ENCODE results near the gene CCDC12.

Gene CCDC12

DNA sequence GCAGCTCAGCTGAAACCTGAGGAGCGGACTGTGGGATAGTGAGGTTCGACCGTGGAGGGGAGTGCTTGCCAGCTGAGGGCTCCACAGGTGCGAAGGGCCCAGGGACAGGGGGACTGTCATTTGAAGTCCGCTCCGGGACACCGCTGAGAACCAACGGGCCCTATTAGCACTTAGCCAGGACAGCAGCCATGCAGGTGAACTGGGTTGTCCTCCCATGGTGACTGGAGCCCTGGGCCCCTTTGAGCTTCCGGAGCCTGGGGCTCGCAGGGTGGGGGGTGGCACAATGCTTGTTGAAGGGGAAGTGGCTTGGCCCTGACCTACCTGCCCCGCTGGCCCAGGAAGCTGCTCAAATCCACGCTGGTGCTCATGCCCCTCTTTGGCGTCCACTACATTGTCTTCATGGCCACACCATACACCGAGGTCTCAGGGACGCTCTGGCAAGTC, 74.3 kb downstream of the CCDC12 start:
- no peak for DNase-seq

DNA sequence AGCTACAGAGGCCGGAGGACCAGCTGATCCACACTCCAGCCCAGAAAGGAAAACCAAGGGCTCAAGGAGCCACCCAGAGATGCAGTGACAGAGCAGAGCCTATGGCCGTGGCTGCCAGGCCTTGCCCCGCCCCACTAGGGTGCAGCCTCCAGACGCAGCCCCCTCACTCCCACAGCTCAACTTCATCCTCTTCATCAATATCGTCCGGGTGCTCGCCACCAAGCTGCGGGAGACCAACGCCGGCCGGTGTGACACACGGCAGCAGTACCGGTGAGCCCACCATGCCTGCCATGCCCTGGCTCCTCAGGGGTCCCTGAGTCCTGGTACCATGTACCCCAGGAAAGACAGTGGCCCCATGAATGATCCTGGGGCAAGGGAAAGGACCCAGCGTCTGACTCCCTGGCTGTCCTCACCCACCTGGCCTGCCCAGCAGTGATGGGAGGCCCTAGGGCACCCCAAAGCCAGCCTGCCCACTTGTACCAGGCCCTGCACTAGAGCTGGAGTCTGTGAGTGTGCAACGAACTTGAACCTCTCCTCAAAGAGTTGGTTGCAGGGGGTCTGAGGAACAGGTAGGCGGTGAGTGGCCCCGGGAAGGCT, 74.9 kb downstream of the CCDC12 start:
- no peak for DNase-seq

GRCh38 chr3:46901061-46901460, 75.5 kb downstream of the CCDC12 start:
- DNase-seq, result no peak

- DNase-seq, result no peak
Observed at GRCh38 chr3:46900356-46900755, 76.2 kb downstream of the CCDC12 start.

GRCh38 chr3:46900007-46900292, 76.6 kb downstream of the CCDC12 start:
- DNase-seq, result no peak

DNA sequence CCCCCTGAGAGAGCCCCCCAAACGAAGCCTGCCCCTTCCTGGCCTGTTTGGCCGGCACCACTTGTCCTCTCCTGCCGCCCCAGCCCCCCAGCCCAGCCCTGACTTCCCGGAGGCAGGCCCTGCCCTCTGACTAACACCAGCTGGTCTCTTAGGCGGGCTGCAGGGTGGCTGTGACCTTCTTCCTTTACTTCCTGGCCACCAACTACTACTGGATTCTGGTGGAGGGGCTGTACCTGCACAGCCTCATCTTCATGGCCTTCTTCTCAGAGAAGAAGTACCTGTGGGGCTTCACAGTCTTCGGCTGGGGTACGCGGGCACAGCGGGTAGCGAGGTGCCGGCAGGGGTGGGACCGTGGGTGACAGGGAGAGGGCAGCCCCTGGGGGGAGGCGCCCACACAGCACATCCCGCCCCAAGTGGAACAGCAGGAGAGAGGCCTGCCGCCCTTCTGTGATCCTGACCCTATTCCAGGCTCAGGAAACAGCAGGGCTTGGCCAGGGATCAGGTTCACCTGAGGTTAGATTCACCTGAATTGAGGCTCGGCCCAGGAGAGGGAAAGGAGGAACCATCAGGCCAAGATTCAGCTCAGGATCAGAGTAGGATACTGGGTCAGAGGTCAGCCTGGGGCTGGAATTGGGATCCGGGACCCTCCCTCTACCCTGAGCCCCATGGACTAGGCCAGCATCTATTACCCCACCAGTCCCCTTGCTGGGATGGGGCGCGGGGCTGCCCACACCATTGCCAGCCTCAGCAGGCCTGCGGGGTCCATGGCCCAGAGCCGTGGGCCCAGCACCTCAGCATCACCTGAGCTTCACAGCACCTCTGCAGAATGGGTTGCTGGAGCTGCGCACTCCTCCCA, 77.2 kb downstream of the CCDC12 start:
- no peak for DNase-seq

DNA sequence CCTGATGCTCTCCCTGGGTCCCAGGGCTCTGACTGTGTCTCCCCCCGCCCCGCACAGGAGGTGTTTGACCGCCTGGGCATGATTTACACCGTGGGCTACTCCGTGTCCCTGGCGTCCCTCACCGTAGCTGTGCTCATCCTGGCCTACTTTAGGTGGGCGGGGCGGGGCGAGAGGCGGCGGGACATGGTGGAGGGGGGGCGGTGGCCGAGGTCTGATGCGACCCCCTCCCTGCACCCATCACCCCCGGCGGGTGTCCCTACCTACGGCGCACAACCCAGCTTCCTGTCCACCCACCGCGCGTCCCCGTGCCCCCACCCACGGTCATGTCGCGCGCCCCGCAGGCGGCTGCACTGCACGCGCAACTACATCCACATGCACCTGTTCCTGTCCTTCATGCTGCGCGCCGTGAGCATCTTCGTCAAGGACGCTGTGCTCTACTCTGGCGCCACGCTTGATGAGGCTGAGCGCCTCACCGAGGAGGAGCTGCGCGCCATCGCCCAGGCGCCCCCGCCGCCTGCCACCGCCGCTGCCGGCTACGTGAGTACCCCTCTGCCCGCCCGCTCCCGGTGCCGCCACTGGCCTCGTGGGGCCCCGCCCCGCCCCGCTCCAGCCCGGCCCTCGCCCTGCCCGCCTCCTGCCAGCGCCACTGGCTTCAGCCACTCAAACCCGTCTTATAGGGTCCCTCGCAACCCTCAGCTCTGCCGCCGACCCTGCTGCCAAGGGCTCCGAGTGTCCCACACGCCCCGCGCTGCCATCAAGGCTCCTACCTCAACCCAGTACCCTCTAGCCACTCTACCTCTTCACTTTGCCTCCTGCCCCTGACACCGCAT, 78.0 kb downstream of the CCDC12 start:
- DNase-seq, result no peak

DNA sequence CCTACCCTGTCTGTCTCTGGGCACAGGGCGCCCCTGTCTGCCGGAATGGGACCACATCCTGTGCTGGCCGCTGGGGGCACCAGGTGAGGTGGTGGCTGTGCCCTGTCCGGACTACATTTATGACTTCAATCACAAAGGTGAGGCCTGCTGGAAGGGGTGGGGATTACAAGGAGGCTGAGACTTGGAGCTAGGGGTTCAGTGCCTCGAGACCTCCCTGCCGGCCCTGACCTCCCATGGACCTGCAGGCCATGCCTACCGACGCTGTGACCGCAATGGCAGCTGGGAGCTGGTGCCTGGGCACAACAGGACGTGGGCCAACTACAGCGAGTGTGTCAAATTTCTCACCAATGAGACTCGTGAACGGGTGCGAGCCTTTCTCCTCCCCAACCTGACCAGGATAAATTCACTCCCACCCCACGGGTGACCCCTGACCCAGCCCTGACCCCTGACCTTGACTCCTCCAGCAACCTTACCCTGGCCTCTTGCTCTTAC, 78.7 kb downstream of the CCDC12 start:
- no peak for DNase-seq

- no peak for DNase-seq
Observed at GRCh38 chr3:46897031-46897430, 79.5 kb downstream of the CCDC12 start.

- DNase-seq, result no peak
Observed at GRCh38 chr3:46896386-46896785, 80.2 kb downstream of the CCDC12 start.

DNA sequence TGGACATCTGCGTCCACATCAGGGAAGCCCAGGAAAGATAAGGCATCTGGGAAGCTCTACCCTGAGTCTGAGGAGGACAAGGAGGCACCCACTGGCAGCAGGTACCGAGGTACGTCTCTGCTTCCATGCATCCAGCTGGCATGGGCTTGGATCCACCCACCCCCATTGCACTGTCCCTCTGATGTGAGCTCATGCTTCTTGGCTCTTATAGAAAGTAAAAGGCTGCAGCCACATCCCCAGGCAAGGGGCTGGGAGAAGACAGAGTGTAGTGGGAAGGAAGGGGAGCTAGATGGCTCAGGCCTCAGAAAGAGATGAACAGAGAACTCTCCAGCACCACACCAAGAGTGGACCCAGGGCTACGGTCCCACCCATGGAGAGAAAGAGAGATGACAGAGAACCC, 80.8 kb downstream of the CCDC12 start:
- no peak for DNase-seq

GRCh38 chr3:46895204-46895660, 81.3 kb downstream of the CCDC12 start:
- peak; percentile 46 for DNase-seq

- no peak for DNase-seq
Observed at GRCh38 chr3:46894256-46894655, 82.3 kb downstream of the CCDC12 start.

GRCh38 chr3:46893763-46894162, 82.8 kb downstream of the CCDC12 start:
- DNase-seq, result no peak

GRCh38 chr3:46893146-46893748, 83.3 kb downstream of the CCDC12 start:
- DNase-seq, result no peak

GRCh38 chr3:46892285-46893145, 84.0 kb downstream of the CCDC12 start:
- peak; percentile 8 for DNase-seq

DNA sequence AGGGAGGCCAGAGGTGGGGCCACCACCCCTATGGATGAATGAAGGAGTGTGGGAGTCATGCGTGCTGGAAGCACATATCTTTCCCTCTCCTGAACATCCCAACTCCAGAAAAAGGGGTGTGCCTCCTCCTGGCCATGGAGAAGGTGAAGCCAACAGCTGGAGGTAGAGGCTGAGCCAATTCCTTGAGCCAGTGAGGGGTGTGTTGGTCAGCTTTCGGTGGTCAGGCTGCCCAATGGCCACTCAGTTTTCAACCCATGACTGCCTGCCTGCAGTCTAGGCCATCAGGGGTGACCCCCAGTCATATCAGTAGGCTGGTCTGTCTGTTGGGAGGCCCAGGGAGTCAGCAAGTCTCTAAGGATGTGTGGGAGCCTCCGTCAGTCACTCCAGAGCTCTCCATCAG, 85.4 kb downstream of the CCDC12 start:
- DNase-seq, result no peak

DNA sequence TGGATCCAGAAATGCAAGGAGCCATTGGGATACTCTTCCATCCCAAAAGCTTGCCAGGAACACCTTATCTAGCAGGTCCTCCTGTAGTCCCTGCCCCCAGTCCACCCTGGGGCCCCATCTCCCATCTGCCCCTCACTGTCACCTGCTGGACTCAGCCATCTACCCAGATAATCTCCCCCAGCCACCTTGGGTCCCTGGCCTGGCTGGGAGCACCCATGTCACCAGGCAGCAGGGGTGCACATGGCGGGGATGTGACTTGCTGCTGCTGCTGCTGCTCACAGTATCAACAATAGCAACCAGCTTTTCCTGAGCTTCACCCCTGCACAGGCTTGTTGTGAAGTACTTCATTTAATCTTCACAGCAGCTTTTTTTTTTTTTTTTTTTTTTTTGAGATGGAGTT, 86.4 kb downstream of the CCDC12 start:
- DNase-seq, result no peak

DNA sequence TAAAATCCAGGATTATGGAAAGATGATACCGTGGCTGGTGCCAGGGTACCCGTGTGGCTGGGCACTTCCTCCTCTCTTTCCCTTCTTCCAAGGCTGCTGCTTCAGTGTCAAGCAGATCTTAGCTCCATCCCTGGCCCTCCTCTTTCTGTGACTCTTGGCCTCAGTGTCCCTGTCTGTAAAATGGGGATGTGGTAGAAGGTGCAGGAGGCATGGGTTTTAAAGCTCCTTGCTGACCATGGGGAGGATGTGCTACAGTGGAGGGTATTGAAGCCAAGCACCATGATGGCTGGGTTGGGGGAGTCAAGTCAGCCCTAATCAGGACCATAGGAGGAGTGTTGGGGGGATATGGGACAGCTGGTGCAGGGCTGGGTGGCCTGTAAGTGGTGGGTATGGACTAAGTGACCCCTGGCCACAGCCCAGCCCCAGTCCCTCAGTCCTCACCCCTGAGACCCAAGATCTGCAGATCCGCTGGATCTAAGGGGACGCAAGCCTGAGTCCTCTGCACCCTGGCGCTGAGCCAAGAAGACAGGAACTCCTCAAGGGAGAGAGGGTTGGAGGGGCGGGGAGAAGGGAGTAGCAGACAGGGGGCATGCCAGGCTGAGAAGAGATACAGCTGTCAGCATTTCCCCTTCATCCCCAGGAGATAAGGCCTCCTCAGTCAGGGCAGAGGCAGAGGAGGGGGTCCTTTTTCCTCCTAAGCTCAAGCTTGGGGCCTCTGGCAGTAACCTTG, 87.0 kb downstream of the CCDC12 start:
- DNase-seq, result no peak

DNA sequence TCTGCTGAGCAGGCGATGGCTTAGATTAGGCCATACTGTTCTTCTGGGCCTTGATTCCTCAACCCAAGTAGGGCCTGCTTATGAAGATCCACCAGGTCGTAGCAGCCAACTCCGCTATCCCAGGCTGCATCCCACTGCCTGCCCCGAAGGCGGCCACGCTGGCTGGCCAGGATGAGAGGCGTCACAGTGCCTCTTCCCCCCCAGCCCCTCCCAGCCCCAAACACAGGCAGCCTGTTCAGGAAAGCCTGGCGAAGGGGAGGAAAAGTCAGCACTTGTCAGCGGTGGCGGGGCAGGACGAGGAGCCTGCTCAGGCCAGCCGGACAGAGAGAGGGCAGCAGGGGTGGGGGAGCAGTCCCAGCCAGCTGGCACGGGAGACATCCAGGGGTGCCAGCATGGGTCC, 87.8 kb downstream of the CCDC12 start:
- DNase-seq, result no peak

- peak; percentile 28 for DNase-seq
Observed at GRCh38 chr3:46887980-46888494, 88.5 kb downstream of the CCDC12 start.

Measured in NCI-H345 (cell line).